22Rv1 (cell line): Measurements from ENCODE around the gene ITGB3.

Source experiments
- ZFX ChIP-seq: fragments of 450-650 bp; IDR thresholded peaks from 2 replicates; pipeline ENCODE4 v1.6.1; 2017; ENCODE audit warnings: antibody characterized with exemption, borderline replicate concordance
- TF ChIP-seq, protein P1 (sequence below): fragments of 450-650 bp; IDR thresholded peaks from 2 replicates; pipeline ENCODE4 v1.5.1; 2017; ENCODE audit warnings: mild to moderate bottlenecking

DNA sequence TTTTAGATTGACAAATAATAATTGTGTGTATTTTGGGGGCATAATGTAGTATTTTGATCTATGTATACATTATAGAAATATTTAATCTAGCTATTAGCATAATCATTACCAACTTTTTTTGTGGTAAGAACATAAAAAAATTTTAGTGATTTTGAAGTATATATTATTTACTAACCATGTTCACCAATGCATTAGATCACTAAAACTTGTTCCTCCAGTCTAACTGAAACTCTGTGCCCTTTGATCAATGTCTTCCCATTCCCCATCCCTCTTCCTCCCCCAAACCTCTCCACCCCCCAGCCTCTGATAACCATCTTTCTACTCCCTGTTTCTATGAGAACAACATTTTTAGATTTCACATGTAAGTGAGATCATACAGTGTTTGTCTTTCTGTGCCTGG lies 78.7 kb downstream of the ITGB3 start:
- TF ChIP-seq, protein P1, sequence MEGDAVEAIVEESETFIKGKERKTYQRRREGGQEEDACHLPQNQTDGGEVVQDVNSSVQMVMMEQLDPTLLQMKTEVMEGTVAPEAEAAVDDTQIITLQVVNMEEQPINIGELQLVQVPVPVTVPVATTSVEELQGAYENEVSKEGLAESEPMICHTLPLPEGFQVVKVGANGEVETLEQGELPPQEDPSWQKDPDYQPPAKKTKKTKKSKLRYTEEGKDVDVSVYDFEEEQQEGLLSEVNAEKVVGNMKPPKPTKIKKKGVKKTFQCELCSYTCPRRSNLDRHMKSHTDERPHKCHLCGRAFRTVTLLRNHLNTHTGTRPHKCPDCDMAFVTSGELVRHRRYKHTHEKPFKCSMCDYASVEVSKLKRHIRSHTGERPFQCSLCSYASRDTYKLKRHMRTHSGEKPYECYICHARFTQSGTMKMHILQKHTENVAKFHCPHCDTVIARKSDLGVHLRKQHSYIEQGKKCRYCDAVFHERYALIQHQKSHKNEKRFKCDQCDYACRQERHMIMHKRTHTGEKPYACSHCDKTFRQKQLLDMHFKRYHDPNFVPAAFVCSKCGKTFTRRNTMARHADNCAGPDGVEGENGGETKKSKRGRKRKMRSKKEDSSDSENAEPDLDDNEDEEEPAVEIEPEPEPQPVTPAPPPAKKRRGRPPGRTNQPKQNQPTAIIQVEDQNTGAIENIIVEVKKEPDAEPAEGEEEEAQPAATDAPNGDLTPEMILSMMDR: no peak
- no peak for TF ChIP-seq ZFX
